Stomach smooth muscle (tissue), 2 donors: ENCODE measurements around the gene PASK.

Experiments used
- H3K27ac ChIP-seq: one replicate; pipeline ENCODE4 v1.7.0; 2013; ENCODE audit warnings: mild to moderate bottlenecking, low read length, inconsistent platforms
- H3K27me3 ChIP-seq, 2 donors: one replicate each; pipeline ENCODE4 v1.7.0; 2013; ENCODE audit warnings: low read length in 2 of 2; ENCODE audit not compliant: insufficient read depth in 2 of 2, control insufficient read depth in 1 of 2
- H3K36me3 ChIP-seq, 2 donors: one replicate each; pipeline ENCODE4 v1.7.0; 2013; ENCODE audit warnings: low read length in 2 of 2; ENCODE audit not compliant: control insufficient read depth in 2 of 2, insufficient read depth in 2 of 2
- H3K4me1 ChIP-seq: one replicate; pipeline ENCODE4 v1.7.0; 2013; ENCODE audit warnings: low read length; ENCODE audit not compliant: control insufficient read depth, insufficient read depth
- H3K4me3 ChIP-seq, 2 donors: one replicate each; pipeline ENCODE4 v1.7.0; 2013; ENCODE audit warnings: low read length in 2 of 2
- H3K9ac ChIP-seq, 2 donors: one replicate each; pipeline ENCODE4 v1.7.0; 2013; ENCODE audit warnings: low read length in 2 of 2, mild to moderate bottlenecking in 1 of 2
- H3K9me3 ChIP-seq, 2 donors: one replicate each; pipeline ENCODE4 v1.7.0; 2013; ENCODE audit warnings: low read length in 2 of 2; ENCODE audit not compliant: control insufficient read depth in 2 of 2
- donor health status: healthy.
- donor health status: Pancreatic carcinoma.

Gene PASK

GRCh38 chr2:241125626-241126025 lies 23.6 kb downstream of the PASK start:
- no peak overlapping the region for H3K9ac ChIP-seq
- no peaks in the 10 kb centered on the region for H3K36me3 ChIP-seq
- no peaks in the 10 kb centered on the region for H3K9me3 ChIP-seq
- no peak overlapping the region for H3K27ac ChIP-seq
- H3K4me3 ChIP-seq, result no peak overlapping the region
- H3K4me1 ChIP-seq, result no peaks in the 10 kb centered on the region
- no peaks in the 10 kb centered on the region for H3K27me3 ChIP-seq

- Histone ChIP-seq H3K4me1 (no peaks in the 10 kb centered on the region), H3K27ac (no peak overlapping the region), H3K9ac (no peak overlapping the region), H3K27me3 (no peaks in the 10 kb centered on the region), H3K36me3 (no peaks in the 10 kb centered on the region), H3K4me3 (no peak overlapping the region), H3K9me3 (no peaks in the 10 kb centered on the region)
These were observed 25.3 kb downstream of the PASK start for GRCh38 chr2:241123816-241124536.

- Histone ChIP-seq H3K9me3 (no peaks in the 10 kb centered on the region), H3K4me3 (no peak overlapping the region), H3K9ac (no peak overlapping the region), H3K4me1 (no peaks in the 10 kb centered on the region), H3K27me3 (no peaks in the 10 kb centered on the region), H3K36me3 (no peaks in the 10 kb centered on the region), H3K27ac (no peak overlapping the region)
These were observed 26.8 kb downstream of the PASK start for GRCh38 chr2:241122376-241123002.

GRCh38 chr2:241121008-241121407 lies 28.3 kb downstream of the PASK start:
- H3K36me3 ChIP-seq, result no peaks in the 10 kb centered on the region
- H3K27me3 ChIP-seq, result no peaks in the 10 kb centered on the region
- H3K4me1 ChIP-seq, result no peaks in the 10 kb centered on the region
- no peak overlapping the region for H3K9ac ChIP-seq
- H3K4me3 ChIP-seq, result no peak overlapping the region
- no peaks in the 10 kb centered on the region for H3K9me3 ChIP-seq
- H3K27ac ChIP-seq, result no peak overlapping the region

GRCh38 chr2:241120440-241120839 lies 28.8 kb downstream of the PASK start:
- no peak overlapping the region for H3K27ac ChIP-seq
- H3K9me3 ChIP-seq, result no peaks in the 10 kb centered on the region
- no peak overlapping the region for H3K4me3 ChIP-seq
- H3K36me3 ChIP-seq, result no peaks in the 10 kb centered on the region
- H3K9ac ChIP-seq, result no peak overlapping the region
- no peaks in the 10 kb centered on the region for H3K4me1 ChIP-seq
- no peaks in the 10 kb centered on the region for H3K27me3 ChIP-seq

- no peaks in the 10 kb centered on the region for H3K36me3 ChIP-seq
- H3K9ac ChIP-seq, result no peak overlapping the region
- H3K27ac ChIP-seq, result no peak overlapping the region
These were observed 30.4 kb downstream of the PASK start for GRCh38 chr2:241118737-241119505.

GRCh38 chr2:241116606-241117560 lies 32.4 kb downstream of the PASK start:
- no peaks in the 10 kb centered on the region for H3K27me3 ChIP-seq
- H3K4me1 ChIP-seq, result no peaks in the 10 kb centered on the region
- no peak overlapping the region for H3K27ac ChIP-seq
- no peaks in the 10 kb centered on the region for H3K9me3 ChIP-seq
- H3K36me3 ChIP-seq, result no peaks in the 10 kb centered on the region
- H3K4me3 ChIP-seq, result no peak overlapping the region
- H3K9ac ChIP-seq, result no peak overlapping the region

More at GRCh38 chr2:241118737-241119505, 30.4 kb downstream of the PASK start:
- Histone ChIP-seq H3K4me1 (no peaks in the 10 kb centered on the region), H3K4me3 (no peak overlapping the region), H3K27me3 (no peaks in the 10 kb centered on the region), H3K9me3 (no peaks in the 10 kb centered on the region)

GRCh38 chr2:241115361-241115760 lies 33.9 kb downstream of the PASK start:
- no peaks in the 10 kb centered on the region for H3K27me3 ChIP-seq

GRCh38 chr2:241114836-241115235 lies 34.4 kb downstream of the PASK start:
- Histone ChIP-seq H3K9ac (no peak overlapping the region), H3K4me3 (no peak overlapping the region), H3K36me3 (no peaks in the 10 kb centered on the region)

More at GRCh38 chr2:241115361-241115760, 33.9 kb downstream of the PASK start:
- Histone ChIP-seq H3K9ac (no peak overlapping the region), H3K4me3 (no peak overlapping the region), H3K9me3 (no peaks in the 10 kb centered on the region), H3K36me3 (no peaks in the 10 kb centered on the region), H3K4me1 (no peaks in the 10 kb centered on the region), H3K27ac (no peak overlapping the region)

GRCh38 chr2:241112592-241112991 lies 36.7 kb downstream of the PASK start:
- Histone ChIP-seq H3K9me3 (no peaks in the 10 kb centered on the region), H3K4me3 (no peak overlapping the region), H3K27ac (no peak overlapping the region), H3K4me1 (no peaks in the 10 kb centered on the region), H3K36me3 (no peaks in the 10 kb centered on the region), H3K9ac (no peak overlapping the region), H3K27me3 (no peaks in the 10 kb centered on the region)

More at GRCh38 chr2:241114836-241115235, 34.4 kb downstream of the PASK start:
- no peak overlapping the region for H3K27ac ChIP-seq
- H3K27me3 ChIP-seq, result no peaks in the 10 kb centered on the region
- no peaks in the 10 kb centered on the region for H3K4me1 ChIP-seq
- H3K9me3 ChIP-seq, result no peaks in the 10 kb centered on the region
